ENCODE measurements around the gene MYO1G.

DNA sequence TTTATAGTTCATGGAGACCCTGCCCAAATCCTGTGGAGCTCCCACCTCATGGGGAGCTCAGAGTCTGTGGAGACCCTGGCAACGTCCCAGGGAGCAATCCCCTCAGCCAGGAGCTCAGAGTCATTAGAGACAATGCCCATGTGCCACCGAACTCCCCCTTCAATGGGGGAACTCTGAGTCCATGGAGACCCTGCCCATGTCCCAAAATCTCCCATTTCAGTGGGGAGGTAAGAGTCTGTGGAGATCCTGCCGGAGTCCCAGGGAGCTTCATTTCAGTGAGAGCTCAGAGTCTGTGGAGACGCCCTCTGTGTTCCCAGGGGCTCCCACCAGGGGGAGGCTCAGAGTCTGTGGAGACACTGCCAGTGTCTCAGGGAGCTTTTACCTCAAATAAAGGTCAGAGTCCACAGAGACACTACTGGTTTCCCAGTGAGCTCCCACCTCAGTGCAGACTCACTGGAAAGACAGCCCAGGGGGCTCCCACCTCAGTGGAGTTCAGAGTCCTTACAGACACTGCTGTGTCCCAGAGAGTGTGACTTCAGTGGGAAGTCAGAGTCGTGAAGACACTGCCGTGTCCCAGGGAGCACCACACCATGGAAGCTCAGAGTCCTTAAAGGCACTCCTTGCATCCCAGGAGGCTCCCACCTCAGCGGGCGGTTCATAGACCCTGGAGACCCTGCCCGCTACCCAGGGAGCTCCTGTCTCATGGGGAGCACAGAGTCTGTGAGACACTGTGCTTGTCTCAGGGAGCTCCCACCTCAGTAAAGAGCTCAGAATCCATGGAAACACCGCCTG lies 5.0 kb downstream of the MYO1G start:
- TF ChIP-seq, protein P1, sequence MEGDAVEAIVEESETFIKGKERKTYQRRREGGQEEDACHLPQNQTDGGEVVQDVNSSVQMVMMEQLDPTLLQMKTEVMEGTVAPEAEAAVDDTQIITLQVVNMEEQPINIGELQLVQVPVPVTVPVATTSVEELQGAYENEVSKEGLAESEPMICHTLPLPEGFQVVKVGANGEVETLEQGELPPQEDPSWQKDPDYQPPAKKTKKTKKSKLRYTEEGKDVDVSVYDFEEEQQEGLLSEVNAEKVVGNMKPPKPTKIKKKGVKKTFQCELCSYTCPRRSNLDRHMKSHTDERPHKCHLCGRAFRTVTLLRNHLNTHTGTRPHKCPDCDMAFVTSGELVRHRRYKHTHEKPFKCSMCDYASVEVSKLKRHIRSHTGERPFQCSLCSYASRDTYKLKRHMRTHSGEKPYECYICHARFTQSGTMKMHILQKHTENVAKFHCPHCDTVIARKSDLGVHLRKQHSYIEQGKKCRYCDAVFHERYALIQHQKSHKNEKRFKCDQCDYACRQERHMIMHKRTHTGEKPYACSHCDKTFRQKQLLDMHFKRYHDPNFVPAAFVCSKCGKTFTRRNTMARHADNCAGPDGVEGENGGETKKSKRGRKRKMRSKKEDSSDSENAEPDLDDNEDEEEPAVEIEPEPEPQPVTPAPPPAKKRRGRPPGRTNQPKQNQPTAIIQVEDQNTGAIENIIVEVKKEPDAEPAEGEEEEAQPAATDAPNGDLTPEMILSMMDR (IDR thresholded peaks at IDR 0.05): peak in 5 of 7 experiments; percentile 6 to 44 (median 41)
- TF ChIP-seq POLR2AphosphoS5 (IDR thresholded peaks at IDR 0.05): no peak
